Fibroblast of villous mesenchyme (primary cell): ENCODE results near the gene ASB5. TPM values are rescaled to one million over a fixed set of nuclear protein-coding genes. Genes with fewer than 3 reads are reported as not detected.

ENCODE experiments used
- DNase-seq: peaks from one replicate; pipeline ENCODE4 v3.0.0-alpha.2; 2010; ENCODE audit warnings: low read depth
- H3K4me3 ChIP-seq: 2 replicates; pipeline ENCODE4 v1.5.1; 2011; ENCODE audit warnings: low read depth, mild to moderate bottlenecking, low read length
- CTCF ChIP-seq: IDR thresholded peaks from 2 replicates; pipeline ENCODE4 v1.5.1; 2012; ENCODE audit warnings: low read depth, mild to moderate bottlenecking, low read length; ENCODE audit not compliant: insufficient read depth
- total RNA-seq: library from RNA; depleted of rRNA; stranded (reverse); fragments of >200 nt; gene quantifications from 2 replicates; pipeline ENCODE4 v1.2.3, GENCODE V29; 2012

The ASB5 gene
- total RNA-seq, 1 donor, result 1.3 TPM

- TF ChIP-seq CTCF, result no peak
- H3K4me3 ChIP-seq, result no peak overlapping the region
- DNase-seq, result no peak
These were observed 58.3 kb downstream of the ASB5 start for GRCh38 chr4:176210579-176211296.

- no peak overlapping the region for H3K4me3 ChIP-seq
- DNase-seq, result no peak
- no peak for TF ChIP-seq CTCF
These were observed 58.9 kb downstream of the ASB5 start for GRCh38 chr4:176210101-176210500.

- no peak for TF ChIP-seq CTCF
- no peak overlapping the region for H3K4me3 ChIP-seq
- no peak for DNase-seq
These were observed 59.5 kb downstream of the ASB5 start for GRCh38 chr4:176209535-176209934.

GRCh38 chr4:176207839-176208238, 61.2 kb downstream of the ASB5 start:
- DNase-seq, result peak; percentile 84
- no peak overlapping the region for H3K4me3 ChIP-seq
- TF ChIP-seq CTCF, result no peak

GRCh38 chr4:176205299-176205698, 63.7 kb downstream of the ASB5 start:
- H3K4me3 ChIP-seq, result no peak overlapping the region
- DNase-seq, result no peak
- no peak for TF ChIP-seq CTCF

- no peak for DNase-seq
- no peak for TF ChIP-seq CTCF
- no peak overlapping the region for H3K4me3 ChIP-seq
These were observed 70.6 kb downstream of the ASB5 start for GRCh38 chr4:176198316-176198903.
